Stomach (tissue), 19 donors: ENCODE results near the gene SRPRA. TPM values are rescaled to one million over a fixed set of nuclear protein-coding genes. Genes with fewer than 3 reads are reported as not detected.

Source experiments
- DNase-seq, 2 donors: peaks; one replicate each; pipeline versions ENCODE4 v3.0.0 to v3.0.0-alpha.2; 2013 to 2019
- H3K27ac ChIP-seq, 5 donors: fragments of 200-600 bp in 4 of 5; sonication (generic) in 4 of 5; one replicate each; pipeline ENCODE4 v1.5.1; 2013 to 2019; ENCODE audit warnings: mild to moderate bottlenecking in 1 of 5, moderate library complexity in 1 of 5
- H3K27me3 ChIP-seq, 3 donors: fragments of 200-600 bp; sonication (generic); one replicate each; pipeline ENCODE4 v1.5.1; 2017 to 2019; ENCODE audit warnings: mixed run types in 1 of 3
- H3K36me3 ChIP-seq, 4 donors: fragments of 200-600 bp; sonication (generic); 1 replicate in 3 of 4; 2 replicates in 1 of 4; pipeline ENCODE4 v1.5.1; 2016 to 2019
- H3K4me1 ChIP-seq, 4 donors: fragments of 200-600 bp; sonication (generic); one replicate each; pipeline ENCODE4 v1.5.1; 2016 to 2019
- H3K4me3 ChIP-seq, 4 donors: fragments of 200-600 bp; sonication (generic) in 3 of 4; one replicate each; pipeline ENCODE4 v1.5.1; 2016 to 2019; ENCODE audit warnings: mild to moderate bottlenecking in 1 of 4
- H3K9me3 ChIP-seq, 4 donors: fragments of 200-600 bp; sonication (generic); one replicate each; pipeline ENCODE4 v1.5.1; 2016 to 2019
- CTCF ChIP-seq, 7 experiments: fragments of 450-650 bp in 4 of 7; fragments of 200-600 bp in 3 of 7; sonication (generic) in 3 of 7; IDR thresholded peaks; one replicate each; pipeline ENCODE4 v1.5.1; 2016 to 2019; ENCODE audit warnings: antibody characterized with exemption in 7 of 7, control low read depth in 2 of 7, mild to moderate bottlenecking in 1 of 7
- EP300 ChIP-seq: sonication (generic); formaldehyde crosslinking; IDR thresholded peaks from one replicate; pipeline ENCODE4 v1.6.1; 2017; ENCODE audit warnings: antibody characterized with exemption
- POLR2A ChIP-seq, 4 donors: fragments of 450-650 bp; IDR thresholded peaks; one replicate each; pipeline ENCODE4 v1.6.1; 2016; ENCODE audit warnings: antibody characterized with exemption in 4 of 4, control low read depth in 2 of 4, mild to moderate bottlenecking in 1 of 4, moderate library complexity in 1 of 4
- POLR2AphosphoS5 ChIP-seq, 3 donors: sonication (generic); formaldehyde crosslinking; IDR thresholded peaks; one replicate each; pipeline ENCODE4 v1.6.1; 2016; ENCODE audit warnings: antibody characterized with exemption in 3 of 3
- WGBS, 5 donors: extraction: QIAGEN DNeasy Blood & Tissue Kit in 3 of 5; methylation state at CpG; one replicate each; pipeline versions ENCODE4 v1.1.5 to v1.1.7; 2013 to 2018; 5-methylcytosine and 5-hydroxymethylcytosine counted together
- intact Hi-C: fragments of 100-400 bp; cut with DNase I; formaldehyde crosslinking; loops from one replicate; pipeline ENCODE4 v1.15.1; 2023; ENCODE audit warnings: low total_unique reads
- long read RNA-seq, 10 donors: transcript quantifications; one replicate each; lab custom pipeline, GENCODE V29; 2026
- polyA plus RNA-seq, 3 donors: library from polyadenylated mRNA; stranded (reverse); fragments of 200-250 nt; gene quantifications; one replicate each; pipeline ENCODE4 v1.2.3, GENCODE V29; 2013
- total RNA-seq, 5 donors: library from RNA; depleted of rRNA; stranded (reverse); fragments of >200 nt; gene quantifications; one replicate each; pipeline versions ENCODE4 v1.1.0 to v1.2.3, GENCODE V29; 2014 to 2016
- donor health status: healthy with polysubstance abuse.
- donor health status: Bipolar disorder and iron deficiency.
- donor health status: healthy.

Gene SRPRA
- 100 to 1,000 TPM in 2 of 5 donors, 10 to 100 TPM in 3; 13.9 to 255 (median 63.7) TPM for total RNA-seq
- polyA plus RNA-seq, result 10 to 100 TPM; 26.4 to 49.3 (median 37.4) TPM
- long read RNA-seq, donor 1, partial matches to known transcripts, result 6 of 10 reads
- long read RNA-seq, donor 1, other reads (novel, unspliced or antisense), result 0 of 10 reads
- long read RNA-seq, donor 2, transcript SRPRA-201 (14 exons, 3,069 nt), result major isoform, 8 of 21 reads
- long read RNA-seq, donor 2, partial matches to known transcripts, result 11 of 21 reads
- long read RNA-seq, donor 2, other reads (novel, unspliced or antisense), result 0 of 21 reads
- long read RNA-seq, donor 3, partial matches to known transcripts, result 0 of 5 reads
- long read RNA-seq, donor 3, other reads (novel, unspliced or antisense), result 0 of 5 reads
- long read RNA-seq, donor 4, partial matches to known transcripts, result 0 of 1 reads
- long read RNA-seq, donor 4, other reads (novel, unspliced or antisense), result 0 of 1 reads
- long read RNA-seq, donor 5, transcript SRPRA-201 (14 exons, 3,069 nt), result major isoform, 13 of 41 reads
- long read RNA-seq, donor 5, partial matches to known transcripts, result 26 of 41 reads
- long read RNA-seq, donor 5, other reads (novel, unspliced or antisense), result 0 of 41 reads
- long read RNA-seq, donor 6, transcript SRPRA-201 (14 exons, 3,069 nt), result major isoform, 13 of 96 reads
- long read RNA-seq, donor 6, partial matches to known transcripts, result 71 of 96 reads
- long read RNA-seq, donor 6, other reads (novel, unspliced or antisense), result 7 of 96 reads
- long read RNA-seq, donor 7, partial matches to known transcripts, result 7 of 12 reads
- long read RNA-seq, donor 7, other reads (novel, unspliced or antisense), result 0 of 12 reads
- long read RNA-seq, donor 8, transcript SRPRA-201 (14 exons, 3,069 nt), result major isoform, 8 of 23 reads
- long read RNA-seq, donor 8, partial matches to known transcripts, result 14 of 23 reads
- long read RNA-seq, donor 8, other reads (novel, unspliced or antisense), result 0 of 23 reads
- long read RNA-seq, donor 9, partial matches to known transcripts, result 17 of 23 reads
- long read RNA-seq, donor 9, other reads (novel, unspliced or antisense), result 0 of 23 reads
- long read RNA-seq, donor 10, transcript SRPRA-201 (14 exons, 3,069 nt), result major isoform, 6 of 6 reads
- long read RNA-seq, donor 10, partial matches to known transcripts, result 0 of 6 reads
- long read RNA-seq, donor 10, other reads (novel, unspliced or antisense), result 0 of 6 reads

DNA sequence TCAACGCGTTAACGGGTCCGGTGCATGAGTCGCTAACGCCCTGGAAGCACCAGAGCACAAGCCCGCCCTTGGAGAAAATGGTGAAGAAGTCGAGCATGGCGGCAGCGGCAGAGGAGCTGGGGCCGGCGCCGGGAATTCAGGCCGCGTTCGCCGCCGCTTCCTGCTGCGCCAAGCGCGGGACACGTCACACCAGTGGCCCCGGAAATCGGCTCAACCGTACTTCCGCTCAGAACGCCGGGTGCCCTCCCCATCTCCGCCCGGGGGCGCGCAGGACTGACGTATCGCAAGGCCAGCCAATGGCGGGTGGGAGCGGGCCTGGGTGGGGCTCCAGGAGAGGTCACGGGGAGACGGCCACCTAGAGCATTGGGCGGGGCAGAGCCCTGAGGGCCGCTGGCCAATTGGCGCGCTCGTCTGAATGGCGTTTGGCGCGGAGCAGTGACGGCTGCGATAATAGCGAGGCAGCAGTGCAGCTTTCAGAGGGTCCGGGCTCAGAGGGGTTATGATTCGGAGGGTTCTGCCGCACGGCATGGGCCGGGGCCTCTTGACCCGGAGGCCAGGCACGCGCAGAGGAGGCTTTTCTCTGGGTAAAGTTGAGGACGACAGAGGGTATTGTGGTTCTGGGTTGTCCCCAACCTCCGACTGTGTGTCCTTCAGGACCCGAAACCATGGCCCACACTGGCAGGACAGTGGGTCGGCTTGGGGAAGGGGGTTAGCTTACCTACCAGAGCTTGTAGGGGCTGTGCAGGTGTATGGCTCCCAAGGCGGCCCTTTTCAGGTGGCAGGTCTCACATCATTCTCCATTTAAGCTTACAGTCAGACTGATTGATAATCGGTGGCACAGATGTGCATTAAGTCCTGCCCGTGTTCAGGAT, at the start of gene SRPRA, which contains the start of gene FOXRED1:
TSS of gene SRPRA (minus strand) at position 188 of the 872 bp plus-strand sequence. CDS start at position 97, 91 bp downstream.
TSS of gene FOXRED1 (plus strand) at position 447 of the 872 bp plus-strand sequence. CDS start at position 500, 53 bp downstream.
- TF ChIP-seq POLR2A (IDR thresholded peaks at IDR 0.05) (peak in 2 of 4 donors; percentile 58 to 87), CTCF (IDR thresholded peaks at IDR 0.05) (no peak), POLR2AphosphoS5 (IDR thresholded peaks at IDR 0.05) (peak; percentile 89 to 97 (median 95)), EP300 (peak; percentile 22)
- WGBS, 5 donors, result 0 to 2% (median 0%) methylated on average over 20 to 64 of the region's 64 CpGs
- peak; percentile 100 for DNase-seq
- peak within 1 kb of the TSS; percentile 91 to 98 (median 95) for H3K27ac ChIP-seq
- H3K4me1 ChIP-seq, result peaks cover 12 to 40% (median 33%) of the 10 kb centered on the region in 4 donors
- H3K9me3 ChIP-seq, result no peaks in the 10 kb centered on the region
- intact Hi-C loops, result no loop called here
- peak within 1 kb of the TSS; percentile 71 to 98 (median 86) for H3K4me3 ChIP-seq
- H3K36me3 ChIP-seq, result peaks cover 37 to 57% (median 52%) of the 10 kb centered on the region in 4 donors
- no peaks in the 10 kb centered on the region for H3K27me3 ChIP-seq

DNA sequence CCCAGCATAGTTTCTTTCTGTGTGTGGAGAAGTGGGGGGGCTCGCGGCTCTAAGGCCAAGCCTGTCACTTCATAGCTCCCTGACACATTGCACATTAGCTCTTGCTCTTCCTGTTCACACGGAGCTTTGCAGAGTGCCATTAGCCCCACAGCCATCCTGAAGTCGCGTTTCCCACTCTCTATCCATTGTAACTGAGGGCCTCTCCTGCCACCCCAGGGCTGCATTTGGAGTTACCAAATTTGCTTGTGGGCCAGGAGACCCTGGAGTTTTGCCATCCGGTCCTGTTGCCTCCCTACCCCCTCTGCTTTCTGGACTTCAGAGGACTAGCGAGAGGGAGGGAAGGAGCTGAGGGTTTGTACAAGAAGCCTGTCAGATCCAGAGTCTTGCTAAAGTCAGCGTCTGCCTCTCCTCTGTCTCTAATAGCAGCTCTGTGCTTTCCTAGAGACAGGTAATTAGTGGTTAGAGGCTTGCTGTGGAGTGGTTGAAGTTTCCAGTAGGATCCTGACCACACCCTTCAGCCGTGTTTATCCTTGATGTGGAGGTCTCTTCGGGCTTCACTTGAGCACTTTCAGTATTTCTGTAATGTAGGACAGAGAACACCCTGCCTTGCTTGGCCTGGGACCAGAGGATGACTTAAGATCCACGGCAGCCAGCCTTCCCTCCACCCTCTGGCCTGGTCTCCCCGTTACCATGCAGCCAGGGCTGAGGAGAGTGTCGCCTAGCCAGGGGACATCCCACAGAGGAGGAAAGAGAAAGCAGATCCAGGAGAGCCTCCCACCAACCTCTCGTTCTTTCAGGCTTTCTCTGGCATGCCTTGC, 49.3 kb upstream of the SRPRA start:
- Histone ChIP-seq H3K4me3 (peak overlapping the region in 3 of 4 donors; percentile 11 to 16 (median 15)), H3K4me1 (peaks cover 5 to 33% (median 24%) of the 10 kb centered on the region in 4 donors), H3K27ac (peak overlapping the region; percentile 7 to 81 (median 77)), H3K27me3 (no peaks in the 10 kb centered on the region), H3K9me3 (no peaks in the 10 kb centered on the region), H3K36me3 (peaks cover 0 to 12% (median 9%) of the 10 kb centered on the region in 4 donors)
- no peak for TF ChIP-seq POLR2AphosphoS5 (IDR thresholded peaks at IDR 0.05)
- TF ChIP-seq CTCF (IDR thresholded peaks at IDR 0.05), result no peak
- TF ChIP-seq EP300, result no peak
- TF ChIP-seq POLR2A (IDR thresholded peaks at IDR 0.05), result no peak
- 40 to 58% (median 49%) methylated on average over 12 to 14 of the region's 14 CpGs for WGBS, 5 donors
- peak in 1 of 2 donors; percentile 85 for DNase-seq
- intact Hi-C loops, result loop anchor here (10.0 kb wide), 1 partner anchor 97 kb away; no protein-coding TSS in a partner anchor

DNA sequence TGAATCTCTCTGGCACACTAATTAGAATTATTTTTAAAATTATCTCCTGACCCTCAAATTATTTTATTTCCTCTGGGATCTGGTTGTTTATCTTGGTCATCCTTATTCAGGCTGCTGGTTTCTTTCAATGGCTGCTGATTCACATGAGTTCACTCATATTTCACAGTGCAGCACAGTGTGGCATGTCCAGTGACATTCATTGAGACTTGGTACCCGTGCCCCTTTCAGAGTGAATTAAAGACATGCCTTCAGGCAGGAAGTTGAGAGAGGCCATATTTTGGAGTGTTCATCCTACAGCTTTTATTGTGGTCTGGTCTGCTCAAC, 48.7 kb upstream of the SRPRA start:
- DNase-seq, result no peak
- Histone ChIP-seq H3K9me3 (no peaks in the 10 kb centered on the region), H3K27ac (peak overlapping the region; percentile 7 to 81 (median 77)), H3K4me1 (peaks cover 5 to 39% (median 24%) of the 10 kb centered on the region in 4 donors), H3K27me3 (no peaks in the 10 kb centered on the region), H3K4me3 (no peak overlapping the region), H3K36me3 (peaks cover 0 to 15% (median 9%) of the 10 kb centered on the region in 4 donors)
- TF ChIP-seq POLR2A (IDR thresholded peaks at IDR 0.05) (no peak), EP300 (no peak), CTCF (IDR thresholded peaks at IDR 0.05) (no peak), POLR2AphosphoS5 (IDR thresholded peaks at IDR 0.05) (no peak)
- intact Hi-C loops, result loop anchor here (10.0 kb wide), 1 partner anchor 97 kb away; no protein-coding TSS in a partner anchor
- 42 to 70% (median 55%) methylated on average over 1 of the region's 1 CpG for WGBS, 5 donors
